ENCODE results near the gene BARX1. TPM values are rescaled to one million over a fixed set of nuclear protein-coding genes. Genes with fewer than 3 reads are reported as not detected.

The BARX1 gene, protein sequence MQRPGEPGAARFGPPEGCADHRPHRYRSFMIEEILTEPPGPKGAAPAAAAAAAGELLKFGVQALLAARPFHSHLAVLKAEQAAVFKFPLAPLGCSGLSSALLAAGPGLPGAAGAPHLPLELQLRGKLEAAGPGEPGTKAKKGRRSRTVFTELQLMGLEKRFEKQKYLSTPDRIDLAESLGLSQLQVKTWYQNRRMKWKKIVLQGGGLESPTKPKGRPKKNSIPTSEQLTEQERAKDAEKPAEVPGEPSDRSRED
- total RNA-seq (2022; extraction: Qiagen RNA extraction; ENCODE audit: low read depth) = 7.9 to 14.2 TPM (median 11.1 TPM) in 5 replicates

DNA sequence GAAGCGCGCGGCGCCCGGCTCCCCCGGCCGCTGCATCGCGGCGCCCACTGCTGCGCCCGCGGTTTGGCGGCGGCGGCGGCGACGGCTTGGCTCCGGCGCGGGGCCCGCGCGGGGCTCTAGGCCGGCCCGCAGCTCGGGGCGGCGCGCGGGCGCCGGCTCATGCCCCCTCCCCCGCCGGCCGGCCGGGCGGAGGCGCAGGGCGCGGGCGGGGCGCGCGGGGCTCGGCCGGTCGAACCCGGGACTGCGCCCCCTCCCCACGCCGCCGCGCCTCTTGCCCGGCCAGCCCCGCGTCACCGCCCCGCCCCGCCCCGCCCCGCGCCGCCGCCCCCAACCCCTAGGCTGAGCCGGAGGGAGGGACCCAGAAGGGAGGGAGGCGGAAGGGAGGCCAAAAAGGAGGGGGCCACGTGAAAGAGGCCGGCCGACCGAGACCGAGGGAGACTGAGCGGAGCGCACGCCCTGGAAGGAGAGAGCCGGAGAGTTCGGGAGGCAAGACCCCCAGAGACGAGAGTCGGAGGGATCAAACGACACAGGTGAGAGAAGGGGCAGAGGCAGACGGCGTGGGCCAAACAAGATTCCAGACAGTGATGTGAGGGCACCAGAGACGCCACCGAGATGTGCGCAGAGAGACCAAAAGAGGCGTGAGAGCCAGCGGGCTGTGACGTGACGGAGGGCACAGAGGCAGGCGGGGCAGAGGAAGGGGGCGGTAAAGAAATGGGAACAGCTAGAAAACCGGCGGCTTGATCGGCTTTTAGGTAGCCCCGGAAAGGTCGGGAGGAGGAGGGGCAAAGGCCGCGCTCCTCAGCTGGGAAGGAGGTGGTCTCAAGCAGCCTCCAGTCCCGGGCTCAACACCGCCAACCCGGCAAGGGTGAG, at the start of gene BARX1:
TSS of gene BARX1 (minus strand) at position 245 of the 870 bp plus-strand sequence. CDS start at position 36, 209 bp downstream.

Other genes with a start within 250 kb of the BARX1 start
- 2.6 to 4.3 TPM (median 4.2 TPM) in 5 replicates for gene PTPDC1, start 129.1 kb upstream of the BARX1 start, total RNA-seq (2022; extraction: Qiagen RNA extraction; ENCODE audit: low read depth)